SK-N-MC (cell line): ENCODE data around the gene IGF1R.

ENCODE experiments used
- EZH2 ChIP-seq: fragments of 200-600 bp; sonication (generic); IDR thresholded peaks from one replicate; pipeline ENCODE4 v1.6.1; 2017; ENCODE audit warnings: antibody characterized with exemption
- FOXP2 ChIP-seq: optimal IDR thresholded peaks from 2 replicates; pipeline ENCODE3; 2011; ENCODE audit warnings: mild to moderate bottlenecking, moderate library complexity; ENCODE audit not compliant: insufficient read depth; ENCODE audit errors: extremely low read length, control extremely low read depth
- POLR2AphosphoS5 ChIP-seq: IDR thresholded peaks from 2 replicates; pipeline ENCODE4 v1.6.1; 2012; ENCODE audit warnings: mild to moderate bottlenecking, low read depth, low read length, borderline replicate concordance

DNA sequence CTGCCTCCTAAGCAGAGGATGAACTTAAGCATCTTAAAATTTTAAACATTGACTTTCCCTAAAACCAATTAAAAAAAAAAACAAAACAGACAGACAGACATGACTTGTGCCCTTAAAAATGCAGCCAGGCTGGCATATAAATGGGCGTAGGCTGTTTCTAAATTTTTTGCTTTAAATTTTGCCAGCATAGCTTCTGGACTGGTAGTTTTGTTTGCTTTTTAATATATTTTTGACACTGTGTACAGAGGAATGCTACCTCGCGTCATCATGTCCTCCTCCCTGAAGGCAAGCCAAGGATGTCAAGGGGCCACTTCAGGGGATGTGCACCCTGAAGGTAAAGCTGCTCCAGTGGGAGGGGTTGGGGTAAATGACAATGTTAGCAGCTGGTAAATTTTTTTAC, 224.4 kb downstream of the IGF1R start:
- TF ChIP-seq FOXP2, result no peak
- no peak for TF ChIP-seq POLR2AphosphoS5
- TF ChIP-seq EZH2, result no peak
